DOHH2 (cell line): ENCODE measurements around the gene SHISA4.

Experiments used
- CTCF ChIP-seq: fragments of 200-600 bp; sonication (generic); IDR thresholded peaks from one replicate; pipeline ENCODE4 v1.5.1; 2014; ENCODE audit warnings: antibody characterized with exemption, mild to moderate bottlenecking, low read depth, low read length; ENCODE audit not compliant: poor library complexity, severe bottlenecking
- EZH2phosphoT487 ChIP-seq: fragments of 200-600 bp; sonication (generic); IDR thresholded peaks from 2 replicates; pipeline ENCODE4 v1.6.1; 2017; ENCODE audit warnings: borderline replicate concordance, mild to moderate bottlenecking, antibody characterized with exemption, low read length, moderate library complexity, mixed read lengths

GRCh38 chr1:201849372-201850052 is 39.2 kb upstream of the SHISA4 start:
- no peak for TF ChIP-seq CTCF
- no peak for TF ChIP-seq EZH2phosphoT487
